ENCODE results near the gene KCNE2.
"Not testable (repeated sequence)": the region's sequence is repeated elsewhere in the genome, so short reads cannot be mapped to it uniquely, and the experiment has no call there.

DNA sequence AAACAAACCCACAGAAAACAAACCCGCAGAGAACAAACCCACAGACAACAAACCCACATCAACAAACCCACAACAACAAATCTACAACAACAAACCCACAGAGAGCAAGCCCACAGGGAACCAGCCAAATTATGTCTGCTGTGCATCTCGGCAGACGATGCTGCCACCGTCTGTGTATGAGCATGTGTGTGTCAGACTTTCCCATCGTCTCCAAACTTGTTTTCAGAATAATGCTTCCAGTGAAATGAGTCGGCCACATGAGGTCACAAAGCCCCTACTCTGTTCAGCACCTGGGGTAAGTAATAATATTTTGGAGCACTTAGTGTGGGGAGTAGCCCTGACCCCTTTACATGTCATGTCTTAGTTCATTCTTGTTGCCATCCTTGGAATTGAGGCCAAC lies 42.3 kb downstream of the KCNE2 start:
- not testable (repeated sequence) for TF ChIP-seq EZH2 (IDR thresholded peaks at IDR 0.05; ENCODE audit: borderline replicate concordance, low read depth, low read length, severe bottlenecking)
- TF ChIP-seq, protein P1, sequence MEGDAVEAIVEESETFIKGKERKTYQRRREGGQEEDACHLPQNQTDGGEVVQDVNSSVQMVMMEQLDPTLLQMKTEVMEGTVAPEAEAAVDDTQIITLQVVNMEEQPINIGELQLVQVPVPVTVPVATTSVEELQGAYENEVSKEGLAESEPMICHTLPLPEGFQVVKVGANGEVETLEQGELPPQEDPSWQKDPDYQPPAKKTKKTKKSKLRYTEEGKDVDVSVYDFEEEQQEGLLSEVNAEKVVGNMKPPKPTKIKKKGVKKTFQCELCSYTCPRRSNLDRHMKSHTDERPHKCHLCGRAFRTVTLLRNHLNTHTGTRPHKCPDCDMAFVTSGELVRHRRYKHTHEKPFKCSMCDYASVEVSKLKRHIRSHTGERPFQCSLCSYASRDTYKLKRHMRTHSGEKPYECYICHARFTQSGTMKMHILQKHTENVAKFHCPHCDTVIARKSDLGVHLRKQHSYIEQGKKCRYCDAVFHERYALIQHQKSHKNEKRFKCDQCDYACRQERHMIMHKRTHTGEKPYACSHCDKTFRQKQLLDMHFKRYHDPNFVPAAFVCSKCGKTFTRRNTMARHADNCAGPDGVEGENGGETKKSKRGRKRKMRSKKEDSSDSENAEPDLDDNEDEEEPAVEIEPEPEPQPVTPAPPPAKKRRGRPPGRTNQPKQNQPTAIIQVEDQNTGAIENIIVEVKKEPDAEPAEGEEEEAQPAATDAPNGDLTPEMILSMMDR (IDR thresholded peaks at IDR 0.05; ENCODE audit: borderline replicate concordance, extremely low read depth, low read length, poor library complexity, severe bottlenecking): not testable (repeated sequence)
